ENCODE measurements around the gene SNRPA.
"Not testable (repeated sequence)": the region's sequence is repeated elsewhere in the genome, so short reads cannot be mapped to it uniquely, and the experiment has no call there.

SNRPA gene

GRCh38 chr19:40777937-40778705 lies 27.1 kb downstream of the SNRPA start, which contains the start of gene RAB4B:
Gene RAB4B, plus strand, starts transcription at chr19:40778247. Its CDS starts 129 bp downstream, at chr19:40778376.
- no peak for TF ChIP-seq CTCF (IDR thresholded peaks at IDR 0.05; ENCODE audit: low read depth, low read length, missing control alignments)
- peak; percentile 99 for DNase-seq (ENCODE audit: low read depth)
- peak within 1 kb of the TSS; percentile 70 for H3K4me3 ChIP-seq (ENCODE audit: low read depth, low read length)

GRCh38 chr19:40778706-40779284 lies 27.8 kb downstream of the SNRPA start:
- TF ChIP-seq CTCF (IDR thresholded peaks at IDR 0.05; ENCODE audit: low read depth, low read length, missing control alignments) = no peak
- H3K4me3 ChIP-seq (ENCODE audit: low read depth, low read length) = peak overlapping the region; percentile 70
- no peak for DNase-seq (ENCODE audit: low read depth)

- DNase-seq (ENCODE audit: low read depth) = no peak
- no peak overlapping the region for H3K4me3 ChIP-seq (ENCODE audit: low read depth, low read length)
- no peak for TF ChIP-seq CTCF (IDR thresholded peaks at IDR 0.05; ENCODE audit: low read depth, low read length, missing control alignments)
Observed at GRCh38 chr19:40780582-40780981, 29.6 kb downstream of the SNRPA start.

GRCh38 chr19:40781140-40781539 lies 30.1 kb downstream of the SNRPA start:
- H3K4me3 ChIP-seq (ENCODE audit: low read depth, low read length) = no peak overlapping the region
- no peak for DNase-seq (ENCODE audit: low read depth)
- TF ChIP-seq CTCF (IDR thresholded peaks at IDR 0.05; ENCODE audit: low read depth, low read length, missing control alignments) = no peak

GRCh38 chr19:40783711-40784110 lies 32.7 kb downstream of the SNRPA start:
- no peak for DNase-seq (ENCODE audit: low read depth)
- no peak overlapping the region for H3K4me3 ChIP-seq (ENCODE audit: low read depth, low read length)
- TF ChIP-seq CTCF (IDR thresholded peaks at IDR 0.05; ENCODE audit: low read depth, low read length, missing control alignments) = no peak

- not testable (repeated sequence) for DNase-seq (ENCODE audit: low read depth); H3K4me3 ChIP-seq (ENCODE audit: low read depth, low read length)
Observed at GRCh38 chr19:40784146-40784545, 33.1 kb downstream of the SNRPA start.

GRCh38 chr19:40785526-40785925 lies 34.5 kb downstream of the SNRPA start:
- no peak for DNase-seq (ENCODE audit: low read depth)
- no peak for TF ChIP-seq CTCF (IDR thresholded peaks at IDR 0.05; ENCODE audit: low read depth, low read length, missing control alignments)
- no peak overlapping the region for H3K4me3 ChIP-seq (ENCODE audit: low read depth, low read length)

All from GM12864 (cell line).